Mucosa of rectum (tissue), 2 donors: ENCODE data around the gene SERTAD3.
"Not testable (repeated sequence)": the region's sequence is repeated elsewhere in the genome, so short reads cannot be mapped to it uniquely, and the experiment has no call there.

ENCODE experiments used
- H3K27ac ChIP-seq, 2 donors: one replicate each; pipeline ENCODE4 v1.7.0; 2013; ENCODE audit warnings: inconsistent platforms in 2 of 2, low read depth in 2 of 2, low read length in 2 of 2
- H3K27me3 ChIP-seq, 2 donors: one replicate each; pipeline ENCODE4 v1.7.0; 2013; ENCODE audit warnings: low read length in 2 of 2; ENCODE audit not compliant: control insufficient read depth in 2 of 2, insufficient read depth in 2 of 2
- H3K36me3 ChIP-seq, 2 donors: one replicate each; pipeline ENCODE4 v1.7.0; 2013; ENCODE audit warnings: low read length in 2 of 2; ENCODE audit not compliant: control insufficient read depth in 2 of 2, insufficient read depth in 2 of 2
- H3K4me1 ChIP-seq, 2 donors: one replicate each; pipeline ENCODE4 v1.7.0; 2013; ENCODE audit warnings: low read length in 2 of 2, mild to moderate bottlenecking in 1 of 2; ENCODE audit not compliant: control insufficient read depth in 2 of 2, insufficient read depth in 2 of 2
- H3K4me3 ChIP-seq, 2 donors: one replicate each; pipeline ENCODE4 v1.7.0; 2013; ENCODE audit warnings: low read length in 2 of 2
- H3K9ac ChIP-seq, 2 donors: one replicate each; pipeline ENCODE4 v1.7.0; 2013; ENCODE audit warnings: low read length in 2 of 2, low read depth in 1 of 2, mild to moderate bottlenecking in 1 of 2
- H3K9me3 ChIP-seq, 2 donors: one replicate each; pipeline ENCODE4 v1.7.0; 2013; ENCODE audit warnings: low read length in 2 of 2; ENCODE audit not compliant: control insufficient read depth in 2 of 2
- donor health status: healthy.
- donor health status: Normal muscosa, but diverticular disease.

Gene SERTAD3, protein sequence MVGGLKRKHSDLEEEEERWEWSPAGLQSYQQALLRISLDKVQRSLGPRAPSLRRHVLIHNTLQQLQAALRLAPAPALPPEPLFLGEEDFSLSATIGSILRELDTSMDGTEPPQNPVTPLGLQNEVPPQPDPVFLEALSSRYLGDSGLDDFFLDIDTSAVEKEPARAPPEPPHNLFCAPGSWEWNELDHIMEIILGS

DNA sequence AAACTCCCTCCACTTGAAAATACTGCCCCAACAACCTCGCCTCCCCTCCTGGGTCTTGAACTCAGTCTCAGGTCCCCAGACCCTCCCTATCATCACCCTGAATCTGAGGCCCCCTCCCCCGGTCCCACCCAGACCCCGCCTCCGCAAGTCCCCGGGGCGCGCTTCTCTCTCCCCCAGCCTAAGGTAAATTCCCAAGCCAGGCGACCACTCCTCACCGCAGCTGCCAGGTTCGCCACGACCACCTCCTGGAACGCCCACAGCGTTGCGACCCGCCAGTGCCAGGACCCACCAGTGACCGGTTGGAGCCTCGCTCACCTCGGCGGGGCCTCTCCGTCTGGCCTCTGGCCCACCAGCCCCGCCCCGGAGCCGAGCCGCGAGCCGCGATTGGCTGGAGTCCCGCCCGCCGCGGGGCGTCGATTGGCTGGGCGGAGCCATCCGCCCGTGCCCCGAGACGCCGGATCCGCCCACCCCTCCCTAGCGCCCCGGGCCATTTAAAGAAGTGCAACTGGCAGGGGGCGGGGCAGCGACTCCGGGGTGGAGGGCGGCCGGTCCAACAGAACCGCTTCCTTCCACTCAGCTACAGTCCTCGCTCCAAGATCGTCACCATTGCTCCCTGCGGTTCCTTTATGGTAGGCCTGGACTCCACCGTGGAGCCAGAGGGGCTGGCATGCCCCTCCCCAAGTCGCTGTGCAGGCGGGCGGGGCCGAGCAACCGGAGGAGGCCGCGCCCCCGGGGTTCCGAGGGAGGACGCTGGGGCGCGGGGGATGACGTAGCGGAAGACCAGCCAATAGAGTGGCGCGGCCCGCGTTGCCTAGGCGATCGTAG lies at the start of gene SERTAD3:
Gene SERTAD3, minus strand, starts transcription at position 336 of the 825 bp plus-strand sequence. CDS start 2,255 bp downstream, outside the sequence.
- no peaks in the 10 kb centered on the region for H3K9me3 ChIP-seq
- H3K27me3 ChIP-seq: no peaks in the 10 kb centered on the region
- peak within 1 kb of the TSS; percentile 97 to 99 for H3K27ac ChIP-seq
- peaks cover 24 to 29% of the 10 kb centered on the region in 2 donors for H3K36me3 ChIP-seq
- peaks cover 10 to 22% of the 10 kb centered on the region in 2 donors for H3K4me1 ChIP-seq
- H3K9ac ChIP-seq: peak within 1 kb of the TSS; percentile 98 to 100
- peak within 1 kb of the TSS; percentile 89 to 92 for H3K4me3 ChIP-seq

DNA sequence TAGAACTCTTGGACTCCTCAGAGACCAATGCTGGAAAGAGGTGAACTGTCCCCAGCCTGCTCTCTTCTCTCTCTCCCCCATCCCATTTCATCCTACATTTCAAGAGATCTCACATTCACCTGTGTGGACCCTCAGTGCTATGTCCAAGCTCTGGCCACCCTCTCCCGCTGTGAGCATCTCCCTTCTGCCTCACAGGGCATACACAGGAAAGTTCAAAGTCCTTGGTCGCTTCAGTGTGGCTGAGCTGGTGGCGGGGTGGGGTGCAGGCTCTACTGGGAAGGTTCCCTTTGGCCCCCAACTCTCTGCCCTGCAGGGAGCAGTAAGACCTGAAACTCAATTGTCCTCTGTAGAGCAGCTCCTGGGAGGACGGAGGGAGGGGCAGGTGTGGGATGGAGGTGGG lies 49.6 kb upstream of the SERTAD3 start:
- Histone ChIP-seq H3K9ac (no peak overlapping the region), H3K4me1 (no peaks in the 10 kb centered on the region), H3K4me3 (no peak overlapping the region), H3K36me3 (no peaks in the 10 kb centered on the region), H3K27me3 (no peaks in the 10 kb centered on the region), H3K27ac (no peak overlapping the region), H3K9me3 (no peaks in the 10 kb centered on the region)

DNA sequence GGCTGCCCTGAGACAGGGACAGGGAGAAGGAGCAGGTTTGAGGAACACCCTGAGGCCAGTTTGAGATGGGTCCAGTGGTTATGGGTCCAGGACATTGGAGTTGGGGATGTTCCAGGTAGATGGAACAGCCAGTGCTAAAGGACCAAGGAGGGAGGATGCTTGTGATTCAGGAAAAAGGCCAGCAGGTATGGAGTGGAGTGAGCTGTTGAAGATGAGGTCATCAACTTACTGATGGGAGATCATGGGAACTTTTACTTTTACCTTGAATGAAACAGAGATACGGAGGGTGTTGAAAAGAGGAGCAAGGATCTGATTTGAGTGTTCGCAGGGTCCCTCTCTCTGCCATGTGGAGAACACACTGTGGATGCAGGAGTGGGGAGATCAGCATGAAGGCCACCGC lies 48.1 kb upstream of the SERTAD3 start:
- Histone ChIP-seq H3K36me3 (no peaks in the 10 kb centered on the region), H3K27me3 (no peaks in the 10 kb centered on the region), H3K4me1 (no peaks in the 10 kb centered on the region), H3K27ac (no peak overlapping the region), H3K4me3 (no peak overlapping the region), H3K9ac (no peak overlapping the region), H3K9me3 (no peaks in the 10 kb centered on the region)

DNA sequence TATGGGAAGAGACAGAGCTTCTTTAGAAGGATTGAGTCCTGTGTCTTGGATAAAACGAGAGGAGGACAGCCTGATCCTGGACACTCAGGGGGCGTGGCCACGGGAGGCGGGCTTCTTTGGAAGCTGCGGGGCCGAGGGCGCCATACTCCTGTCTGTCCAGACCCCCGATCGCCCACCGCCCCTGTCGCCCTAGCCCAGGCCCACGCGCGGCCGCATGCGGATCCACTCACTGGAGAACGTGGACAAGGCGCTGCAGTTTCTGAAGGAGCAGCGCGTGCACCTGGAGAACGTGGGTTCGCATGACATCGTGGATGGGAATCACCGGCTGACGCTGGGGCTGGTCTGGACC lies 45.7 kb upstream of the SERTAD3 start:
- Histone ChIP-seq H3K27ac (no peak overlapping the region), H3K27me3 (no peaks in the 10 kb centered on the region), H3K36me3 (no peaks in the 10 kb centered on the region), H3K9me3 (no peaks in the 10 kb centered on the region), H3K4me3 (no peak overlapping the region), H3K9ac (no peak overlapping the region), H3K4me1 (no peaks in the 10 kb centered on the region)

DNA sequence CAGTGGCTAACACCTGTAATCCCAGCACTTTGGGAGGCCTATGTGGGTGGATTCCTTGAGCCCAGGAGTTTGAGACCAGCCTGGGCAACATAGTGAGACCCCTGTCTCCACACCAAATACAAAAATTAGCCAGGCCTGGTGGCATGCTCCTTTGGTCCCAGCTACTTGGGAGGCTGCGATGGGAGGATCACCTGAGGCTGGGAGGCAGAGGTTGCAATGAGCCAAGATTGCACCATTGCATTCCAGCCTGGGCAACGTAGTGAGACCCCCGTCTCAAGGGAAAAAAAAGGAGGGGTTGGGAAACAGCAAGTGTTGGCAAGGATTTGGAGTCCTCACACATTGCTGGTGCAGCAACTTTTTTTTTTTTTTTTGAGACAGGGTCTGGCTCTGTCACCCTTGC lies 41.9 kb upstream of the SERTAD3 start:
- H3K9me3 ChIP-seq: no peaks in the 10 kb centered on the region
- H3K27me3 ChIP-seq: no peaks in the 10 kb centered on the region
- H3K9ac ChIP-seq: no peak overlapping the region
- H3K4me3 ChIP-seq: no peak overlapping the region
- no peak overlapping the region for H3K27ac ChIP-seq
- H3K36me3 ChIP-seq: no peaks in the 10 kb centered on the region
- no peaks in the 10 kb centered on the region for H3K4me1 ChIP-seq

DNA sequence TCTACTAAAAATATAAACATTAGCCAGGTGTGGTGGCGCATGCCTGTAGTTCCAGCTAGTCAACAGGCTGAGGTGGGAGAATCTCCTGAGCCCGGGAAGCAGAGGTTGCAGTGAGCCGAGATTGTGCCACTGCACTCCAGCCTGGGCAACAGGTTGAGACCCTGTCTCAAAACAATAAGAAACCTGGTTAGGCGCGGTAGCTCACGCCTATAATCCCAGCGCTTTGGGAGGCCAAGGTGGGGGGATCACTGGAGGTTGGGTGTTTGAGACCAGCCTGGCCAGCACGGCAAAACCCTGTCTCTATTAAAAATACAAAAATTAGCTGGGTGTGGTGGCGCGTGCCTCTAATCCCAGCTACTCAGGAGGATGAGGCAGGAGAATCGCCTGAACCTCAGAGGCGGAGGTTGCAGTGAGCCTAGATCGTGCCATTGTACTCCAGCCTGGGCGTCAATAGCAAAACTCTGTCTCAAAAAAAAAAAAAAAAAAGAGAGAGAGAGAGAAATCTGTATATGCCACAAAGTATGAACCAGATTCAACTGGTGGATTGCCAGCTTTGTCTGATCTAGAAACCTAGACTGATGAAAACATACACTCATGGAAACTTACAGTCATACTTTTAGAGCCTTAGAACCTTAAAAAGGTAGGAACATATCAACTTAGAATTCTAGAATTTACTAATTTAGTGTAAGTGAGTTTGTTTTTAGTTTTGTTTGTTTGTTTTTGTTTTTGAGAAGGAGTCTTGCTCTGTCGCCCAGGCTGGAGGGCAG lies 31.9 kb upstream of the SERTAD3 start:
- H3K27me3 ChIP-seq, H3K27ac ChIP-seq, H3K4me3 ChIP-seq, H3K4me1 ChIP-seq, H3K9me3 ChIP-seq, H3K9ac ChIP-seq, H3K36me3 ChIP-seq: not testable (repeated sequence)

DNA sequence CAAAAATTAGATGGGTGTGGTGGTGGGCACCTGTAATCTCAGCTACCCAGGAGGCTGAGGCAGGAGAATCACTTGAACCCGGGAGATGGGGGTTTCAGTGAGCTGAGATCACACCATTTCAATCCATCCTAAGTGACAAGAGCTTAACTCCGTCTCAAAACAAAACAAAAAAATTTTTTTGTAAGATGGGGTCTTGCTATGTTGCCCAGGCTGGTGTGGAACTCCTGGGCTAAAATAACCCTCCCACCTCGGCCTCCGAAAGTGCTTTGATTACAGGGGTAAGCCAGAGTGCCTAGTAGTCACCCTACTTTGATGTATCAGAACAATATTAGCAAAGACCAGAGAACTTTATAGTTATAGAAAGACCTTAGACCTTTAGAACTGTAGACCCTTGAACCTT lies 30.6 kb upstream of the SERTAD3 start:
- no peak overlapping the region for H3K9ac ChIP-seq
- no peaks in the 10 kb centered on the region for H3K36me3 ChIP-seq
- no peaks in the 10 kb centered on the region for H3K27me3 ChIP-seq
- no peak overlapping the region for H3K27ac ChIP-seq
- no peaks in the 10 kb centered on the region for H3K9me3 ChIP-seq
- H3K4me1 ChIP-seq: no peaks in the 10 kb centered on the region
- no peak overlapping the region for H3K4me3 ChIP-seq

DNA sequence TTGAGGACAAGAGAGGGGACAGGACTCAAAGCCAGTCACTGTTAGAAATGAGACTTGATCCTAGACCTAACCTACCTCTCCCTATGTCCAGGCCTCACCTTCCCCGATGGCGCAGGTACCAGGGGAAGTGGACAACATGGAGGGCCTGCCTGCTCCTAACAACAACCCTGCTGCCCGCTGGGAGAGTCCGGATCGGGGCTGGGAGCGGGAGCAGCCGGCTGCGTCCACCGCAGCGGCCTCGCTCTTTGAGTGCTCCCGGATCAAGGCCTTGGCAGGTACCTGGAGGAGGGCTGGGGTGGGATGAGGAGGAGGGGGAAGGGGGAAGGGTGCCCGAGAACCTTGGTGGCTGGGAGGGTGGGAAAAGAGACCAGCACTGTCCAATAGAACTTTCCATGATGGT lies 28.4 kb upstream of the SERTAD3 start:
- Histone ChIP-seq H3K4me3 (no peak overlapping the region), H3K9ac (no peak overlapping the region), H3K9me3 (no peaks in the 10 kb centered on the region), H3K4me1 (no peaks in the 10 kb centered on the region), H3K36me3 (no peaks in the 10 kb centered on the region), H3K27ac (no peak overlapping the region), H3K27me3 (peaks cover 0 to 4% of the 10 kb centered on the region in 2 donors)

DNA sequence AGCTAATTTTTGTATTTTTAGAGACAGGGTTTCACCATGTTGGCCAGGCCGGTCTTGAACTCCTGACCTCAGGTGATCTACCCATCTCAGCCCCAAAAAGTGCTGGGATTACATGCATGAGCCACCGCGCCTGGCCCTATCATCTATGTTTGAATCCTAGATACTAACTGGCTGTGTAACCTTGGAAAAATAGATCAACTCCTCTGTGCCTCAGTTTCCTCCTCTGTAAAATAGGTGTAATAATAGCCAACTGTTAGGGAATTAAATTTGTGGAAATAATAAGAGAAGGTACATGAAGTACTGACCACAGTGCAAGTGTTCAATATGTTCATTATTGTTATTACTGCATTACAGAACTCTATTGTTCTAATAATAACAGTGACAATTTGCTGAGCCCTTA lies 27.0 kb upstream of the SERTAD3 start:
- Histone ChIP-seq H3K4me3 (no peak overlapping the region), H3K9me3 (no peaks in the 10 kb centered on the region), H3K4me1 (peaks cover 6 to 7% of the 10 kb centered on the region in 2 donors), H3K9ac (no peak overlapping the region), H3K36me3 (no peaks in the 10 kb centered on the region), H3K27ac (no peak overlapping the region), H3K27me3 (peaks cover 6 to 15% of the 10 kb centered on the region in 2 donors)

DNA sequence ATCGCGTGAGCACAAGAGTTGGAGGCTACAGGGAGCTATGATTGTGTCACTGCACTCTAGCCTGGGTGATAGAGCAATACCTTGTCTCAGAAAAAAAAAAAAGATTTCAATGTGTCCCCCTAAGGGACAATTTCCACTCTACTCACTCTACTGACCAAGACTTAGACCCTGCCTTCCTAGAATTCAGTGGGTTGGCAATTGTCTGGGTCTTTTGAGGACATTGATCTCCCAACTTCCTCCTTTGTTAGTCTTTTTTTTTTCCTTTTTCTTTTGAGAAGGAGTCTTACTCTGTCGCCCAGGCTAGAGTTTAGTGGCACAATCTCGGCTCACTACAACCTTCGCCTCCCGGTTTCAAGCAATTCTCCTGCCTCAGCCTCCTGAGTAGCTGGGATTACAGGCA lies 24.9 kb upstream of the SERTAD3 start:
- Histone ChIP-seq H3K9ac (no peak overlapping the region), H3K27ac (no peak overlapping the region), H3K36me3 (no peaks in the 10 kb centered on the region), H3K4me3 (no peak overlapping the region), H3K4me1 (peaks cover 19 to 22% of the 10 kb centered on the region in 2 donors), H3K9me3 (no peaks in the 10 kb centered on the region), H3K27me3 (peaks cover 6 to 16% of the 10 kb centered on the region in 2 donors)
